GM13976 (cell line): ENCODE measurements around the gene CEACAM20.

ENCODE experiments used
- DNase-seq: peaks from one replicate; pipeline ENCODE4 v3.0.0; 2012; ENCODE audit warnings: low spot score
- CTCF ChIP-seq: IDR thresholded peaks from 2 replicates; pipeline ENCODE4 v1.5.1; 2012; ENCODE audit warnings: borderline replicate concordance, mild to moderate bottlenecking; ENCODE audit not compliant: insufficient read depth; ENCODE audit errors: extremely low read depth, missing control alignments, control extremely low read depth
- in situ Hi-C: fragments of 300-500 bp; cut with MboI; formaldehyde crosslinking; loops from one replicate; pipeline ENCODE4 v1.12.0; 2022; ENCODE audit warnings: low sequenced_read_pairs, mixed read lengths, inconsistent platforms; ENCODE audit not compliant: unreplicated experiment

Gene CEACAM20

DNA sequence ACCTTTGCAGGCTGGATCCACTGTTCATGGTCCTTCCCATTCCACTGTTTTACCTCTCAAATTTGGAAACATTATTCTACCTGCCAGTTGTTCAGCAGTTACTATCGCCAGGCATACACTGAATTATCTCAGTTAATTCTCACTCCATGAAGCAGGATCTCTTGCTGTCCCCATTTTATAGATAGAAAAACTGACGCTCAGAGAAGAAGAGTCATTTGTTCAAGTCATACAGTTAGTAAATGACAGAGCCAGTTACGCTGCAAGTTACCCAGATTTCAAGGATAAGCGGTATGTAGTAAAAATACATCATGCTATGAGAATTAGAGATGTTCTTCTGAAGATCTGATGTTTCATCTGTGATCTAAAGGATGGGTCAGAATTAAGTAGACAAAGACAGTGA, 43.7 kb upstream of the CEACAM20 start:
- no peak for TF ChIP-seq CTCF

GRCh38 chr19:44572581-44572900, 43.1 kb upstream of the CEACAM20 start:
- no peak for DNase-seq
- in situ Hi-C loops: loop anchor here (10.0 kb wide), 1 partner anchor 82 kb away; no protein-coding TSS in a partner anchor
- no peak for TF ChIP-seq CTCF

More for the DNA sequence above, 43.7 kb upstream of the CEACAM20 start:
- in situ Hi-C loops: loop anchor here (10.0 kb wide), 1 partner anchor 82 kb away; no protein-coding TSS in a partner anchor
- DNase-seq: no peak

DNA sequence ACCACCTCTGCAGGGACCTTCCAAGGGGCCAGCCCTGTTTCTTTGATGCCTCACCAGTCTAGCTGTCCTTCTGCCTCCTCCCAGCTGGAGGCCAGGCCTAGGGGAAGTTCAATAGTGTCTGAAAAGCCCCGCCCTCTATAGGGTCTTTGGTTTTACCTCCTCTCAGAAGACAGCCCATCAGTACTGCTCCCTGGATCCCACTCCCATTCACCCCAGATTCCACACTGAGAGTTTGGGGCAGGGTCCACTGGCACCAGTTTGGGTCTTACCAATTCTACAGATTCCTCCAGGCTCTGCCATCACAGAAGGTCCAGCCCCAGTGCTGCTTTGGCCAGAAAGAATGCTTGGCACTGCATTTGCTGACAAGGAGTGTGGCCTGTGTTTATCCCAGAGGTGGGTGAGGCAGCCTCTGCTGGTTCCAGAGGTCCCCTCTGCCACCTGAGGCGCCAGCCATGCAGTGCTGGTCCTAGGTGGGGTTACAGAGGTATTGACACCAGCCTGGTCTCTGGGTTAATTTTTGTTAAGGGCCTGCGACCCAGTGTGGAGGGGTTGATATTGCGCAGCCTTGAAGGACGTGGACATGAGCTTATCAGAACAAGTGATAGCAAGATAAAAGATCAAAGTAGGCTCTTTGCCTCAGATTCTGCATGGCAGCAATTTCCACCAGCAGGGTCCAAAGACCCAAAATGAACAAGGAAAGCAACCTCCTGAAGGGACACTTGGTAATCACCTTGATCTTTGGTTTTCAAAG, 42.5 kb upstream of the CEACAM20 start:
- DNase-seq: no peak
- no peak for TF ChIP-seq CTCF
- in situ Hi-C loops: loop anchor here (10.0 kb wide), 1 partner anchor 83 kb away; no protein-coding TSS in a partner anchor

DNA sequence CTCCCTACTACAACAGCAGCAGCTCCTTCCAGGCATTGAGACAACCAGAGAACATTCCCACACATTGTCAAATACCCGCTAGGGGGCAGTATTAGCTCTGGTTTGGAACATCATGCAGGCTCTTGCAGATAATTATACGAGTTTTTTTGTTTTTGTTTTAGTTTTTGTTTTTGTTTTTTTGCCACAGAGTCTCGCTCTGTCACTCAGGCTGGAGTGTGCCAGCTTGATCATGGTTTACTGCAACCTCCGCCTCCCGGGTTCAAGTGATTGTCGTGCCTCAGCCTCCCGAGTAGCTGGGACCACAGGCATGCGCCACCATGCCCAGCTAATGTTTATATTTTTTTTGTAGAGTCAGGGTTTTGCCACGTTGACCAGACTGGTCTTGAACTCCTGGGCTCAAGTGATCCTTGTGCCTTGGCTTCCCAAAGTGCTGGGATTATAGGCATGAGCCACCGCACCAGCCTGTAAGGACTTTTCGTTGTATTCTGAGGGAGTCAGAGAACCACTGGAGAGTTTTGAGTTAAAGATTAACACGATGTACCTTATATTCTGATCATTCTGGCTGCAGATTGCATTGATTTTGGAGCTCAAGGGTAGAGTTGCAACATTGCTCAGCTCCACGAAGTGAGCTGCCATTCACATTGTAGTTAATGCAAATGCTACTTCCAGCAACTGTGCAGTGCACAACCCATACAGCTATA, 41.7 kb upstream of the CEACAM20 start:
- peak; percentile 70 for DNase-seq
- TF ChIP-seq CTCF: peak; percentile 48
- in situ Hi-C loops: loop anchor here (10.0 kb wide), 1 partner anchor 84 kb away; no protein-coding TSS in a partner anchor

- TF ChIP-seq CTCF: peak; percentile 11
- DNase-seq: no peak
- in situ Hi-C loops: loop anchor here (10.0 kb wide), 1 partner anchor 84 kb away; no protein-coding TSS in a partner anchor
Measured at GRCh38 chr19:44570603-44570983, 41.1 kb upstream of the CEACAM20 start.

DNA sequence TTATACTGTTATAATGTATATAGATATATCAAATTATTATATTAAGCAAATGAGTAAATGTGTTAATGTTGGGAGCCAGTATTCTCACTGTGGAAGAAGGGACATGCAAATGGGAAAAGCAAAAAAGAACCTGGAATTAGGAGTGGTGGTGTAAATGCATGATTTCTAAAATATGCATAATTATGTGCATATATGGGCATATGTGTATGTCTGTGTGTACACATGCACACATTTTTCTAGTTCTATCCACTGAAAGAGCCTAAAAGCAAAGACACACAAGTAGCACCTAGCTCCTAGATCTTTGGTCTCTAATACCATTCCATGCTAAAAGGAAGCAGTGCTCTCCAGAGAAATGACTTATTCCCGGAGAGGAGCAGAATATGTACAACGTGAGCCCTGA, 38.3 kb upstream of the CEACAM20 start:
- TF ChIP-seq CTCF: no peak
- DNase-seq: no peak
- in situ Hi-C loops: no loop called here
